ENCODE measurements around the gene SLC39A3.
"Not testable (repeated sequence)": the region's sequence is repeated elsewhere in the genome, so short reads cannot be mapped to it uniquely, and the experiment has no call there.

The SLC39A3 gene

DNA sequence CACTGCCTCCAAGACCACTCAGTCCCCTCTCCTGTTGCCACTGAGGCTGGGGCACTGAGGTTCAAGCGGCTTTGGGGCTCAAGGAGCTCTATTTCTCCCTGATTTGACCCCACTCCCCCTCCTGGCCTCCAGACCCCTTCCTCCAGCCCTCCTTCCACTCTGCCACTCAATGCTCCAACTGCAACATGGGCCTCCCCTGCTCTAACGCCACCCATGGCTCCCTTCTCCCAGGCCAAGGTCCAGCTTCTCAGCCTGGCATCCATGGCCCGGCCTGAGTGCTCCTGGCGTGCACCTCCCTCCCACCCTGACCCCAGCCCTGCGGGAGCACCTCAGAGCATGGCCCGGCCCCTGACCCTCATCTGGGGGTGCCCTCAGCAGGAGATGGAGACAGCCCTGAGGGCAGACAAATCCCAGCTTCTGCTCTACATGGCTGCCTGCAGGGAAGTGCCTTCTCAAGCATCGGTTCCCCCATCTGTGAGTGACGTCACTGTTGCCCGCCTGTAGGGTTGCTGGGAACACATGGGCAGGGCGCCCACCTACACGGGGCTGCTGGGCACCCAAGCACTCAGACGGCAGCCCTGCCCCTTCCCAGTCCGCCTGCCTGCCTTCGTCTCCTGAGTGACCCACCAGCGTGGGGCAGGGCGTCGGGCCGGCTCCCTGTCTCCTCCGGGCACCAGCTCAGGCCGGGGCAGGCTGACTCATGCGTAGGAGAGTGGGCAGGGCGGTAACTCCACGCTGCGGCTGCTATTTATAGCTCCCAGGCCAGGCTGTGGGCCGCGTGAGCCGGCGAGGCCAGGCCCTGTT, 17.1 kb downstream of the SLC39A3 start:
- no peak for DNase-seq (ENCODE audit: low read depth in 2 of 2)

DNA sequence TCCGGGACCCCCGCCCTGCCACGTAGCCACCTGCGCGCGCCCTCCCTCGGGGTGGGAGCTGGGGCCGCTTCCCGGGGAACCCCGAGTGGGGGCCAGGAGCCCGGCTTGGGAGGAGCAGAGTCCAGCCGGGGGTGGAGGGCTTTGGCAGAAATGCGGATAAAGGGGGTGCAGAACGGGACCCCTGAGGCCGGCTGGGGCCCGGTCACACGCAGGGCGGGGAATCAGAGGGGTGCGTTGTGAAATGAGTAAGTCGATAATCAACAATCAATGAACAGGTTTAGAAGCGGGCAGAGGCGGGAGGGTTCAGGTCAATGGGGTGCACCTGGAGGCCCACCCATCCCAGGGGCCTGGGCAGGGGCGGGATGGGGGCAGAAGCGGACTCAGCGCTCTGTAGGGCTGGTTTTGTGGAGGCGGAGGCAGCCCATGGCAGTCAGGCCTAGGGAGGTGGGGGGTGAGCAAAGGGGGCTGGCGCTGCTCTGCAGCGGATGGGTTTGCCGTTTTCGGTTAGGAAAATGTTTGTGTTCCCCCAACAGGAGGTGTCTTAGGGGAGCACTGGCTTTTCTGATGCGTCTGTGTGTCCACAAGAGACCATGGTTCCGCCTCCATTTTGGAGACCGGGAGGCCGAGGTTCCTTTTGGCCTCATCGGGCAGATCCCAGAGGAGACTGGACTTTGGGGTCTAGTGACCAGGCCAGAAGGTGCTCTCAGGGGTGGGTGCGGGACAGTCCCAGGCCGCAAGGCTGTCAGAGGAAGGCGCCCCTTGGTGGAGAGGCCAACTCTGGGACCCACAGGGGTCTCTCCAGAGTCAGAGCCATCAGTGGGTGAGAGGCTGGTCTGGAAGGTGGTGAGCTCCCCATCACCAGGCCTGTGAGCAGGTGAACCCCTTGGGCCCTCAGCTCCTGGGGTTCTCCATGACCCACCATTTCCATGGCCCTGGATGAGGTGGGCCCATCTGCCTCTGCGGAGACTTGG, 18.0 kb downstream of the SLC39A3 start:
- DNase-seq (ENCODE audit: low read depth in 2 of 2) = no peak

DNA sequence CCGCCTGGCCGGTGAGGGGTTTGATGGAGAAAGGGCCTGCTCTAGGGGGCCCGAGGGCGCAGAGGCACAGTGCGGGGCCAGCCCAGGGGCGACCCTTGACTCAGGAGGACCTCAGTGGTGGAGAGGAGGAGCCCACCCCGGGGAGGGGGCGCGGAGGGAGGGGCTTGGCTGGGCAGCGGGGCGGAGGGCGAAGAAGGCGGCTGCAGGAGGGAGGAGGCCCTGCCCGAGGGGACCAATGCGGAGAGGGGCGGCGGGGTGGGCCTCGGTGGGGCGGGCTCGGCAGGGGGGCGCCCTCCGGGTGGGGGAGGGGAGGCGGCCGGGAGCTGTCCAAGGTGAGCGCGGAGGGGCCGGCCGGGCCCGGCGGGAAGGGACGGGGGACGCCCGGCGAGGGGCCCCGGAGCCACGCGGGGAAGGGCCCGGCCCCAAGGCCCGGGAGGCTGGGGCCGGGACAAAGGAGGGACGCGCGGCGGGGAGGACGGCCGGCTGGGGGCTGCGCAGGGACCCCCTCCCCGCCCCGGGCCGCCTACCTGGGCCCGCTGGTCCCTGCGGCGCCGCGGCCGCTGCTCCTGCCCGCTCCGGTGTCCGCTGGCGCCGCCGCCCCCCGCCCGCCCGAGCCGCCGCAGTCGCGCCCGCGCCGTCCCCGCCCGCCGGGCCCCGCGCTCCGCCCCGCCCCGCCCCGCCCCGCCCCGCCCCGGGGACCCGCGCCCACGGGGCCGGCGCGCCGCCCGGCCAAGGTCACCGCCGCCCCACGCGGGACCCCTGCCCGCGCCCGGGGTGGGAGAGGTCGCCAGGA, 18.8 kb downstream of the SLC39A3 start, which contains the start of gene DIRAS1:
DIRAS1 (minus strand) TSS at position 596 of the 793 bp plus-strand sequence. CDS start 3,566 bp downstream, outside the sequence.
- DNase-seq (ENCODE audit: low read depth in 2 of 2) = no peak

DNA sequence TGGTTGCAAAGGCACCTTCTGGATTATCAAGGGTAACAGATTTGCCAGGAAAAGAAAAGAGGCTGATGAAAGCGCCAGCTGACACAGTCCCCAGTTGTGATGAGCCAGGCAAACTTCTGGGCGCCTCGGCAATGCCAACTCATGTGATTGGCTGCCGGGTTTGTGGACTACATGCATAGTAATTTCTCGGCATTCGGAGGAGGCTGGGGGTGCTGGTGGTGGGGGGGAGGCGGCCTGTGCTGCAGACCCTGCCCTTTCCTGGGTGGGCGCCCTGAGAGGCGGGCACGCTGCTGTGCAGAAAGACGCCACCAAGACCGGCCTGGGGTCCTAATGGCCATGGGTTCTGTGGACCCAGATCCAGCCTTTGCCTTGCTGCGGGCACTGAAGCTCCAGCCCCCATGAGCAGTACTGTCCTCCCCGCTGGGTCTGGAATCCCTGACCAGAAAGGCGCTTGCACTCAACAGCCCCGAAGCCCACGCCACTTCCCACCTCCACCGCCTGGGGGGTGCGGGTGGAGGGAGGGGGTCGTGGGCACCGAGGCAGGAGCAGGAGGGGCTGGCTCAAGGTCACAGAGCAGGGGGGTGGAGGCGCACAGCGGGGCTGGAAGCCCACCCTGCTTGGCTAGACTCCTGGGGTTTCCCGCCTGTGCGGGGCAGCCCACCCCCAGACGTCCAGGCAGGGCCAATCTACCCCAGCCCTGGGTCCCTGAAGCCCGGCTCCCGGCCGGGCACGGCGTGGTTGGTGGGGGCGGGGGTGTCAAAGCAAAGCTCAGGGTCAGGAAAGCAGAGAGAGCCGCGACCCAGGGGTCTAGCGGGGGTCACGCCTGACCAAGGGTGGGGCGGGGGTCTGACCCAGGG, 19.7 kb downstream of the SLC39A3 start:
- no peak for DNase-seq (ENCODE audit: low read depth in 2 of 2)

DNA sequence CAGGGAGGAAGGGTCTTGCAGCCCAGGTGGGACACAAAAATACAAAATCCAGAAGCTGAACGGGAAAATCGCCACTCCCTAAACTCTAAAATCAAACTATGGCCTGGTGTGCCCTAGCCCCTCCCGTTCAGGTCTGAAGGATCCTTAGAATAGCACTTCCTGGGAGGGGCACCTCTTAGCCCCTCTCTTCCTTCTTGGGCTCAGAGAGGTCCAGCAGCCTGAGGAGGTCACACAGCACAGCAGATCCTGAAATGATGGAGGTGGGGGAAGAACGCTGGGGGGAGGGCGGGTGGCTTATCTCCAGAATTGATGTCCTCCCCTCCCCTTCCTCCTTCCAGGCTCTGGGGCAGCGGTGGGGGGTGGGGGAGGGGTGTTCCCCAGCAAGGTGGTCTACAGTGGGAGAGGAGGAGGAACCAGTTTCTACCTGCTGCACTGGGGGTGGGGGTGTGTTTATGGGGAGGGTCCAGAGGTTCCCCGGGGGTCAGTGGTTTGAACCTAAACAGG, 20.5 kb downstream of the SLC39A3 start:
- DNase-seq (ENCODE audit: low read depth in 2 of 2) = no peak

DNA sequence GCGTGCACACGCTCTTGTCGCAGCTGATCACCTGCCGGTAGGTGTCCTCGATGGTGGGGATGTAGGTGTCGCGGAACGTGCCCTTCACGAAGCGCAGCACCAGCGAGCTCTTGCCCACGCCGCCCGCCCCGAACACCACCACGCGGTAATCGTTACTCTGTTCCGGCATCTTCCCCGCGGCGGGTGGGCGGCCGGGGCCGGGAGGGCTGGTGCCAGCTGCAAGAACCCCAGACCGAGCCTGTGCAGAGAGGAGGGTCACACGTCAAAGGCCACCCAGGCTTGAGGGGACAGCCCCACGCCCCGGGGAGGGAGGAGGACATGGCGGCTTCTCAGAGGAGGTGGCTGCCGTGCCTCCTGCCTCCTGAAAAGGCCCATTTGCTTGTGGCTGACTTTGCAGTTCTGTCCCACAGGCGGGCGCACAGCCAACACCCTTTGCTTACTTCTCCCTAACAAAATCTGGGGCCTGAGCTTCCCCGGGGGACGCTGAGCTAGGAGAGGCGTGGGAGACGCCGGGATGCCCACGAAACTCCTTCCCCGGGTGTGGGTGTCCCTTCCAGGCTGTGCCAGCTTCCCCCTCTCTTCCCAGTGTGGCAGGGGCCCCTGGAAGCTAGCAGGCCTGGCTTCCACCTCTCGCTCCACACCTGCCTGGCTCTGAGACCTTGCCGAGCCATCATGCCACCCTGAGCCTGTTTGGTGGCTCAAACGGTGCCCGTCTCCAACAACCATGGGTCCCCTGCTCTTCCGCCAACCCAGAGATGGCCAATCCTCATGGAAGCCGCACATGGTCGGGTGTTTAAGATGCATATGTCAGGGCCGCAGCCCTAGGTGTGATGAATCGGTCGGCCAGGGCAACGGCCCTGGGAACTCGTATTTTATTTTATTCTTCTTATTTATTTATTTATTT, 21.9 kb downstream of the SLC39A3 start:
- DNase-seq (ENCODE audit: low read depth in 2 of 2) = no peak

DNA sequence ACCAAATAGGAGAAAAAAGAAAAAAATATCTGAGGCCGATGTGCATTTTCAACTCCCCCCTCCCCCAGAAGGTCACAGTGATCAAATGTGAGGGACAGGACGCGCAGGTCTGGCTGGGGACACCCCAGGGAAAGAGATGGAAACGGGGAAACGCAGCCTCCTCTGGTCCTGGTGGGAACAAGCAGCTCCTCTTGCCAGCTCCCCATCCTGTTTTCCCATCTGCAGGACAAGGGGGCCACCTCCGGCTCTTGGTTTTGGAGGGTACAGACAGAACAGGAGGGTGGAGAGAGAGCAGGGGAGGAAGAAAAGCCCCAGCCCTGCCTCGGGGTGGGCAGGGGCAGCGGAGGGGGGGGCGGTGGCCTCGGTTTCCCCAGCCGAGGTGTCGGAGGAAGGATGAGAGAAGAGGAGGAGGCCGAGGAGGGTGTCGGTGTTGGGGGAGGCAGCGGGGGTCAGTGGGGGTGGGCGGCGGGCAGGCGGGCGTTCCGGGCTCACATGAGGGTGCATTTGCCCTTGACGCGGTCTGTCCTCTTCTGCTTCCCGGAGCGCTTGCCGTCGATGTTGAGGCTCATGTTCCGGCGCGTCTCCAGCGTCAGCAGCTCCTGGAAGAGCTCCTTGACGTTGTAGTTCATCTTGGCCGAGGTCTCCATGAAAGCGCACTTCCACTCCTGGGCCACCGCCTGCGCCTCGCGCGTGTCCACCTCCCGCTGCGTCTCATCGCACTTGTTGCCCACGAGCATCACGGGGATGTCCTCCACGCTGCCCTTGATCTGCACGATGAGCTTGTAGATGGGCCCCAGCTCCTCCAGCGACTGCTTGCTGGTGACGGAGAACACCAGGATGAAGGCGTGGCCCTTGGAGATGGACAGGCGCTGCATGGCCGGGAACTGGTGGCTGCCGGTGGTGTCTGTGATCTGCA, 22.8 kb downstream of the SLC39A3 start:
- no peak for DNase-seq (ENCODE audit: low read depth in 2 of 2)

DNA sequence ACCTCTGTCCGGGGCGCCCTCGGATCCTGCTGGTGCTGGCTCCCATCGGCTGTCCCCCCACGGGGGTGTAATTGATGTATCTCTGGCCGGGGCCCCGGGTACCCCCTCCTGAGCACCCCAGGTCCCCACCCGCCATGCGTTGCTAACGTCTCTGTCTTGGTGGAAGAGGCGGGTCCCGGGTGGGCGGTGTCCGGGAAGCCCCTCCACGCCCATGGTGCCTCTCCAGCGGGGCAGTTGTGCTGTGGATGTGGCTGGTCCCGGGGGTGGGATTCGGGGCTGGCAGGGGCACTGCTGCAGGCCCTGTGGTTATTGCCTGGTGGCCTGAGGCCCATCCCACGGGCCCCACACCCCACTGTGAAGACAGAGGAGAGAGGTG, 23.6 kb downstream of the SLC39A3 start:
- DNase-seq (ENCODE audit: low read depth in 2 of 2) = no peak

DNA sequence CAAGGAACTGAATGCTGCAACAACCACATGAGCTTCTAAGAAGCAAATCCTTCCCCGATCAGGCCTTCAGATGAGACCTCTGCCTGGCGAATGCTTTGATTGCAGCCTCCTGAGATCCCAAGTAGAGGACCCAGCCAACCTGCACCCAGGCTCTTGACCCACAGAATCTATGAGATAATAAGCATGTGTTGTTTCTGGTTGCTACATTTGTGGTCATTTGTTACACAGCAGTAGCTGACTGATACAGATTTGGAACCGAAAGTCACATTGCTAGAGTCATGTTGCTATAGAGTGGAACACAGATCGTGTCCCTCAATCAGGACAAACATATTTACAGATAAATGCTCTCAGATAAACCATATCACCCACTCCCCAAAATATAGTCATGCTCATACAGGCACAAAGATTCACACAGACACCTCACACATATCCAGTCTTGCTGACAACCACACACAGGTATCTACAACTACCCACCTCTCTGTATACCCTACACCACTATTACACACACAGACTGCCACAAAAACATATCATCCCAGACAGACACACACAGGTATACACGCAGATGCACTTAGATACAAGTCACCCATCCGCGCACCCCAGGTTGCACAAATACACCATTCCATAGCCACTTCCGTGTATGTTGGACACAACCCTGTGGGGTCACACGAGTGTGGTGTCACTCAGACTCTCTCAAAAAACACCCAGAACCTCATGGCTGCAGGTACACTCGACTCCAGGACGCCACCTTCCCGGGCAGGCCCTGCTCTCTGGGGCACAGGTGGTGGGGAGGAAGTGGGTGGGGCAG, 24.1 kb downstream of the SLC39A3 start:
- DNase-seq (ENCODE audit: low read depth in 2 of 2) = no peak

DNA sequence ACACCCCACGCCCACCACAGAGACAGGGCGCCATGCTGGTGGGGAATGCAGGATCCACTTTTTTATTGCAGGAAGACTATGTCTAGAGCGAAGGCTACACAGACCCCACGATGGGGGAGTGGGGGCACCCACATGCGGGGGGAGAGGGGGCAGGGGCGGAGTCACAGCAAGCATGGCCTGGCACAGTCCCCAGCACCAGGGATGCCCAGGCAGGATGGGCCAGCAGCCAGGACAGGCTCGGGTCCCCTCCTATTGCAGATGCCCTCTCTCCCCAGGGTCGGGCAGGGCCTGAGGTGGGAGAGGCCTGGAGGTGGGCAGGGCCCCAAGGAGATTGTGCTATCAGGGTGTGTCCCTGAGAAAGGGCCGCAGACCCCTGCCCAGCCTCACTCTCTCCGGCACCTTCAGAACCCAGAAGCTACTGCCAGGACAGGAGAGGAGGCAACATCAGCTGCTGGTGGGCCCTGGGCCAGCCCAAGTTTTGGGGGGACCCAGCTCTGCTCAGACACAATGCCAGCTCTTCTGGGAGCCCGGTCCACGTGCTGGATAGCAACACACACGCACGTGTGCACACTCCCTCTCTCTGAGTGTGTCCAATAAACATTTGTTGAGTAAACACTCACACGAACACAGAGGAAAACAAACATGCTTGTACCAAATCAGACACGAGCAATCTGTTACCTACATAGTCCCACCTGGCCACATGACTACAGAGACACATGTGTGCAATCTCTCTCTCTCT, 25.1 kb downstream of the SLC39A3 start:
- no peak for DNase-seq (ENCODE audit: low read depth in 2 of 2)

DNA sequence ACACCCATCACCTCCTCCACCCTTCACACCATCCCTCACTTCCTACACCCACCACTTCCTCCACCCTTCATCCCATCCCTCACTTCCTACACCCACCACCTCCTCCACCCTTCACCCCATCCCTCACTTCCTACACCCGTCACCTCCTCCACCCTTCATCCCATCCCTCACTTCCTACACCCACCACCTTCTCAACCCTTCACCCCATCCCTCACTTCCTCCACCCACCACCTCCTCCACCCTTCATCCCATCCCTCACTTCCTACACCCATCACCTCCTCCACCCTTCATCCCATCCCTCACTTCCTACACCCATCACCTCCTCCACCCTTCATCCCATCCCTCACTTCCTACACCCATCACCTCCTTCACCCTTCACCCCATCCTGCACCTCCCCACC, 25.7 kb downstream of the SLC39A3 start:
- not testable (repeated sequence) for DNase-seq (ENCODE audit: low read depth in 2 of 2)

DNA sequence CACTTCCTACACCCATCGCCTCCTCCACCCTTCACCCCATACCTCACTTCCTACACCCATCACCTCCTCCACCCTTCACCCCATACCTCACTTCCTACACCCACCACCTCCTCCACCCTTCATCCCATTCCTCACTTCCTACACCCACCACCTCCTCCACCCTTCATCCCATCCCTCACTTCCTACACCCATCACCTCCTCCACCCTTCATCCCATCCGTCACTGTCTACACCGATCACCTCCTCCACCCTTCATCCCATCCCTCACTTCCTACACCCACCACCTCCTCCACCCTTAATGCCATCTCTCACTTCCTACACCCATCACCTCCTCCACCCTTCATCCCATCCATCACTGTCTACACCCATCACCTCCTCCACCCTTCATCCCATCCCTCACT, 26.6 kb downstream of the SLC39A3 start:
- DNase-seq (ENCODE audit: low read depth in 2 of 2) = not testable (repeated sequence)

DNA sequence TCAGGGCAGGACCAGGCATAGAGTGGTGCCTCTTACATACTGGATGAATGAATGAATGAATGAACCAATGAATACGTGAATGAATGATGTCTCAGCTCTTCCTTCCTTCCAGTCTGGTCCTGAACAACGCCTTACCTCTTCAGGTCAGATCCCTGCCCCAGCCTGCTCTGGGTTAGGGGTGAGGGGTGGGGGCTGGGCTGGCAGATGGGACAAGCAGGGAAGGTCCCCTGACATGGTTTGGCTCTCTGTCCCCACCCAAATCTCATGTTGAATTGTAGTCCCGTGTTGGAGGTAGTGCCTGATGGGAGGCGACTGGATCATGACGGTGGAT, 28.0 kb downstream of the SLC39A3 start:
- no peak for DNase-seq (ENCODE audit: low read depth in 2 of 2)

DNA sequence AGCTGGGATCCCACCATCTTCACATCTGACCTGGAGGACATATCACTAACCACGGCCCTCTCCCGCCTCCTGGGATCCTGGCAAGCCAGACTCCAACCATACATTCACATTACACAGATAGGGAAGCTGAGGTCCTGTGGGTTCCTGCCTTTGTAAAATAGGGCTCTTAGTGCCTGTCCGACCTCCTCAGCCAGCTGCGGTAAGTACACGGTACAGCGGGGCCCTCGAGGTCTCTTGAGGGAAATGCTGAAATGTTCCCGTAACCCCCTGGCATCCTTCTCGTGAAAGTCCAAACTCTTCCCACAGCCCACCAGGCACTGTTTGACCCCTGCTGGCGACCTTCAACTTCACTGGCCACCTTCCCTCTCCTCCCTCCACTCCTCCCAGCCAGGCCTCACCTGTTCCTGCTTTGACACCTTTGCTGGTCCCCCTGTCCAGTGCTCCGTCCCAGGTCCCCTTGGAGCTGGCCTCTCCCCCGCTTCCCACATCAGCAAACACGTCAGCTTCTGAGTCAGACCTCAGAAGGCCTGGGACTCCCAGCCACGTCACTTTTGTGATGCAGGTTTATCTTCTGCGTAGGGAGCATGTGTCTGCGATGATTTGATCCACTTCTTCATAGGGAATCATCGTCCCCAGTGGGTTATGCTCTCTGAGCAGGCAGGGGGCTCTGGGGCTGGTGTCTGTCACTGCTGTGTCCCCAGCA, 28.5 kb downstream of the SLC39A3 start:
- DNase-seq (ENCODE audit: low read depth in 2 of 2) = no peak

DNA sequence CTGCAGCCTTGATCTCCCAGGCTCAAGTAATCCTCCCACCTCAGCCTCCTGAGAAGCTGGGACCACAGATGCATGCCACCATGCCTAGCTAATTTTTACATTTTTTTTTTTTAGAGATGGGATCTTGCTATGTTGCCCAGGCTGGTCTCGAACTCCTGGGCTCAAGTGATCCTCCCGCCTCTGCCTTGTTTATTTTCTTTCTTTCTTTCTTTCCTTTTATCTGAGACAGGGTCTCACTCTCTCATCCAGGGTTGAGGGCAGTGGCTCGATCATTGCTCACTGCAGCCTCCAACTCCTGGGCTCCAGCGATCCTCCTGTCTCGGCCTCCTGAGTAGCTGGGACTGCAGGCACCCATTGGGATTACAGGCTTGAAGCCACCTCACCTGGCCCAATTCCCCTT, 33.6 kb downstream of the SLC39A3 start:
- no peak for DNase-seq (ENCODE audit: low read depth in 2 of 2)

DNA sequence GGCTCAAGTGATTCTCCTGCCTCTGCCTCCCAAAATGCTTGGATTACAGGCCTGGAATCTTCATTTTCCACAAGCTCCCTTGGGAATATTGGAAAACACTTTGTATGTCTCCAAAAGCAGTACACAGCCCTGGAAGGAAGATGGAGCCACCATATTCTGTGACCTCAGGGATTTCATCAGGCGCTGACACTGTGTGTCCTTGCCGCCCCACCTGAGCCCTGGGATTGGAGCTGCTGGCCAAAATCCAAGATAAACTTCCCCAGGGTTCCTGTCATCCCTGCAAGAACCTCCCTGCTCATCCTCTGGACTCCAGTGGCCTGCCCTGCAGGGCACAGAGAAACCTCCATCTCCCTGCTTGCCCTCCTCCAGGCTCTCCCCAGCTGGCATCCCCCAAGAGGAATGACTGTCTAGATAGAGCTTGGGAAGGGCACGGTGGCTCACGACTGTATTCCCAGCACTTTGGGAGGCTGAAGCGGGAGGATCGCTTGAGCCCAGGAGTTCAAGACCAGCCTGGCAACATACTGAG, 36.1 kb downstream of the SLC39A3 start:
- no peak for DNase-seq (ENCODE audit: low read depth in 2 of 2)

Data from stimulated activated CD8-positive, alpha-beta memory T cell treated with anti-CD3 and anti-CD28 coated beads, Interleukin-15, amount 100 ng/mL, for 48 hours (primary cell).